Natural killer cell treated with Interleukin-12 subunit alpha and Interleukin-12 subunit beta and Interleukin-15 and Interleukin-18, amount 100 ng/mL, for 72 hours (primary cell): ENCODE measurements around the gene AMY2B. TPM values are rescaled to one million over a fixed set of nuclear protein-coding genes. Genes with fewer than 3 reads are reported as not detected.
"Not testable (repeated sequence)": the region's sequence is repeated elsewhere in the genome, so short reads cannot be mapped to it uniquely, and the experiment has no call there.

ENCODE experiments used
- ATAC-seq, 2 donors: fragments of 150-1000 bp; cut with Tn5 transposase in 1 of 2; sonication (Bioruptor Pico), chemical (Tn5 transposase) in 1 of 2; 2 replicates each; pipeline ENCODE4 v1.10.0; 2021
- DNase-seq: peaks from one replicate; pipeline ENCODE4 v3.0.0; 2022; ENCODE audit warnings: low spot score
- H3K27ac Mint-ChIP-seq, 2 donors: 1 replicate in 1 of 2; 2 replicates in 1 of 2; pipeline ENCODE4 v1.8.0; 2022; ENCODE audit warnings: mixed read lengths in 2 of 2, mild to moderate bottlenecking in 1 of 2, moderate library complexity in 1 of 2
- H3K27me3 Mint-ChIP-seq, 2 donors: 1 replicate in 1 of 2; 2 replicates in 1 of 2; pipeline ENCODE4 v1.8.0; 2022; ENCODE audit warnings: mixed read lengths in 2 of 2
- H3K36me3 Mint-ChIP-seq: one replicate; pipeline ENCODE4 v1.8.0; 2022; ENCODE audit warnings: mixed read lengths
- H3K4me1 Mint-ChIP-seq, 2 donors: 1 replicate in 1 of 2; 2 replicates in 1 of 2; pipeline ENCODE4 v1.8.0; 2022; ENCODE audit warnings: low read depth in 2 of 2, mixed read lengths in 2 of 2, mild to moderate bottlenecking in 1 of 2
- H3K4me3 Mint-ChIP-seq: one replicate; pipeline ENCODE4 v1.8.0; 2022; ENCODE audit warnings: mixed read lengths
- H3K9me3 Mint-ChIP-seq: 2 replicates; pipeline ENCODE4 v1.8.0; 2022; ENCODE audit warnings: mixed read lengths
- total RNA-seq, 2 donors: library from RNA; stranded (reverse); gene quantifications; one replicate each; pipeline ENCODE4 v1.2.3, GENCODE V29; 2022

The AMY2B gene
- total RNA-seq = 1 to 10 TPM; 2.8 to 4.2 TPM

DNA sequence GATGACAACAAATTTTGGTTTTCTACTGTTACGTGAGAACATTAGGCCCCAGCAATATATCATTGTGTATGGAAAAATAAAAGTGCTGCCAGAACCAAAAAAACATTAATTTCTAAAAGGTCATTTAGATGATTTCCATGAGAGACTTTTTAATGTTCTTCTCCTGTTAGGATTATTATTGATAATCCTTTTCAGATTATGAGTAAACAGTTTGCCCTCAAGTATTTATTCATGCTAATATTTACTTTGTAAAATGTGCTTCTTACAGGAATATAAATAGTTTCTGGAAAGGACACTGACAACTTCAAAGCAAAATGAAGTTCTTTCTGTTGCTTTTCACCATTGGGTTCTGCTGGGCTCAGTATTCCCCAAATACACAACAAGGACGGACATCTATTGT, at the start of gene AMY2B:
AMY2B (plus strand) TSS at position 301 of the 400 bp plus-strand sequence; CDS start at position 315, 14 bp downstream.
- not testable (repeated sequence) for H3K27me3 Mint-ChIP-seq, H3K27ac Mint-ChIP-seq, ATAC-seq, H3K36me3 Mint-ChIP-seq, H3K9me3 Mint-ChIP-seq, DNase-seq, H3K4me3 Mint-ChIP-seq, H3K4me1 Mint-ChIP-seq

DNA sequence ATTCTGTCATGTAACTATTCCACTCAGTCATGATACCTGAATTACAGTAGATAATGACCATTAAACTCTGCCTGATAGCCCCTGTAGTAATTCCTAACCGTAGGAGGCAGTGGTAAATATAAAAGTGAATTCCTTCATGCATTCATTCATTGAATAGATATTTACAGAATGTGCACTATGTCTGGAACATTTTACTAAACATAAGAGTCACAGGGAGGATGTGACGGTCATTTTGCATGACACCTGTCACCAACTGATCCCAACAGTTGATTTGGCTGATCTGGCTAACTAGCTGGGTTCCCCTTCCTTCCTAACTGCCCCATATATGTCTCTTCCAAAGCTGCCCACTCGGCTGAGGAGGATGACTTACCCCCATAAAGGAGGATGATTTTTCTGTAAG, 48.0 kb upstream of the AMY2B start:
- H3K27ac Mint-ChIP-seq = no peak overlapping the region
- peaks cover 22 to 32% of the 10 kb centered on the region in 2 donors for H3K4me1 Mint-ChIP-seq
- peaks cover 5% of the 10 kb centered on the region for H3K36me3 Mint-ChIP-seq
- ATAC-seq (no peak), DNase-seq (no peak)
- H3K9me3 Mint-ChIP-seq = no peaks in the 10 kb centered on the region
- no peak overlapping the region for H3K4me3 Mint-ChIP-seq
- H3K27me3 Mint-ChIP-seq = peaks cover 5 to 9% of the 10 kb centered on the region in 2 donors

DNA sequence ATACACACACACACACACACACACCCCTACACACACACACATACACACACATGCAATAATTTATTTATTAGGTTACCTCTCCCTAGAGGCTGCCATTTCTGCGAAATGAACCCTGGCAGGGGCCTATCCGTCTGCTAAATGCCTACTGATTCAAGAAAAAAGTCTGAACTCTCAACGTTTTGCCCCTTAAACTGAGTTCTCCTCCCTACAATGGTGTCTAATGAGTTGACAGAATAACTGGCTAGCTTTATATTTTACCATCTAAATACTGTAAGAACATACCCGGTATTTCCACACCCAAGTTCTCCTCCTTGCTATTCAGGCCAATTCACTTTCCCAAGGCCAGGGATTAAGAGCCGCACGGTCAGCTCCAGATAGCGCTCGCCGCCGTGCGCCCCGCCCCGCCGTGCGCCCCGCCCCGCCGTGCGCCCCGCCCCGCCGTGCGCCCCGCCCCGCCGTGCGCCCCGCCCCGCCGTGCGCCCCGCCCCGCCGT, 46.2 kb upstream of the AMY2B start:
- ATAC-seq (peak; percentile 1 to 77), DNase-seq (no peak)
- peaks cover 15% of the 10 kb centered on the region for H3K36me3 Mint-ChIP-seq
- H3K4me3 Mint-ChIP-seq = peak overlapping the region; percentile 99
- H3K27ac Mint-ChIP-seq = peak overlapping the region; percentile 96 to 98
- H3K27me3 Mint-ChIP-seq = peaks cover 5 to 9% of the 10 kb centered on the region in 2 donors
- H3K4me1 Mint-ChIP-seq = peaks cover 35 to 46% of the 10 kb centered on the region in 2 donors
- no peaks in the 10 kb centered on the region for H3K9me3 Mint-ChIP-seq

DNA sequence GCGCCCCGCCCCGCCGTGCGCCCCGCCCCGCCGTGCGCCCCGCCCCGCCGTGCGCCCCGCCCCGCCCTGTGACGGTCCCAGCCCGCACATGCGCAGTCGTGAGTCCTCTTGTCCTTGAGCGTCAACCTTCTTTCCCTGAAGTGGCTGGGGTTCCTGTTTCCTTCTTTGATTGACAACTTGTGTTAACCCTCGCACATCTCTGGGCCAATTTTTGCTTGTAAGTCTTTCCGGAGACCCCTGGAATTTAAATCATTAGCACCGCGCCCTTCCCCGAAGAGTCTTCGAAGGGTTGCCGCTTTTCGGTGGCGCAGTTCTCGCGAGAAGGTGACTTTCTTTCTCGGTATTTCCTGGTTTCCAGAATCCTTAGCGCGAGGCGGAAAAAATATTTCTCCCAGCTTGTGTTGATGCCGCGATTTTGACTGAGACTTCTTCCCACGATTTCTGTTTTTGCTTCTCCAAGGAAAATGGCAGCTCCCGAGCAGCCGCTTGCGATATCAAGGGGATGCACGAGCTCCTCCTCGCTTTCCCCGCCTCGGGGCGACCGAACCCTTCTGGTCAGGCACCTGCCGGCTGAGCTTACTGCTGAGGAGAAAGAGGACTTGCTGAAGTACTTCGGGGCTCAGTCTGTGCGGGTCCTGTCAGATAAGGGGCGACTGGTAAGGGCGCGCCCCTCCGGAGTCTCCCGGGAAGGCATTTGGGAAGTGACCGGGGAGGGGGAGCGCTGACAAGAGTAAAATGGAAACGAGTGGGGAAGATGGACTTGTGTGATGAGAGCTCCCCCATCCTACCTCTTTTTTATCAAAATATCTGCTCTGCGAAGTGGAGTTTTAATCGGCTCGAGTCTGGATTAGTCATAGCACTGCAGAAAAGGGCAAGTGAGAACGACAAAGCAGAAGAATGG, 45.5 kb upstream of the AMY2B start, which contains the start of gene RNPC3:
RNPC3 (plus strand) TSS at position 93 of the 901 bp plus-strand sequence; CDS start at position 465, 372 bp downstream.
- Mint-ChIP-seq H3K4me1 (peaks cover 39 to 51% of the 10 kb centered on the region in 2 donors), H3K27me3 (peaks cover 5 to 9% of the 10 kb centered on the region in 2 donors), H3K36me3 (peaks cover 15% of the 10 kb centered on the region), H3K9me3 (no peaks in the 10 kb centered on the region), H3K4me3 (peak within 1 kb of the TSS; percentile 99), H3K27ac (peak within 1 kb of the TSS; percentile 96 to 98)
- ATAC-seq (peak; percentile 87 to 92), DNase-seq (peak; percentile 90)

DNA sequence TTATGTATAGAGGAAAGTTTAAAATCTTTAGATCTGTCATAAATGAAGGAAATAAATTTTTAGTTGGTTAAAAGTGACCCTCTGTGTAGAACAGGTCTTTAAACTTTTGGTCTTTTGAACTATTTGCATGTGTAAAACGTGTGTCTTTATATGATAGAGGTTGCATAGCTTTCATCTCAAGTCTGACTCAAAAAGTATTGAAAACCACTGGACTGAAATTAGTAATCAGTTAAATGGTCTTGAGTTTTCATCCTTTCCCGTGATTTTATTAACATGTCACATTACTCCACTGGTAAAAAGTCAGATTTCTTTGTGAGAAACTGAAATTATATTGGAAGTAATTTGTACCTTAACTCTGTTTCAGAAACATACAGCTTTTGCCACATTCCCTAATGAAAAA, 44.1 kb upstream of the AMY2B start:
- Mint-ChIP-seq H3K36me3 (peaks cover 26% of the 10 kb centered on the region), H3K27me3 (peaks cover 5 to 9% of the 10 kb centered on the region in 2 donors), H3K4me1 (peaks cover 51 to 64% of the 10 kb centered on the region in 2 donors), H3K9me3 (no peaks in the 10 kb centered on the region), H3K27ac (peak overlapping the region; percentile 65 to 98), H3K4me3 (peak overlapping the region; percentile 99)
- ATAC-seq = no peak
- no peak for DNase-seq

DNA sequence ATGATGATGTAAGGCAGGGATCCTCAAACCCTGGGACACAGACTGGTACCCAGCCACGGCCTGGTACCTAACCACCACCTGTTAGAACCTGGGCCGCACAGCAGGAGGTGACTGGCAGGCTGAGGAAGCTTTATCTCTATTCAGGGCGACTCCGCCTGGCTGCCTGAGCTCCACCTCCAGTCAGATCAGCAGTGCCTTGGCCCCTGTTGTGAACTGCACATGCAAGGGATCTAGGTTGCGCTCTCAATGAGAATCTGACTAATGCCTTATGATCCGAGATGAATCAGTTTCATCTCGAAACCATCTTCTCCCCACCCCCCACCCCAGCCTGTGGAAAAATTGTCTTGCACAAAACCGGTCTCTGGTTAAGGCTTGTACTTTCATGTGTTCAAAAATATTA, 41.6 kb upstream of the AMY2B start:
- DNase-seq (no peak), ATAC-seq (peak in 1 of 2 donors; percentile 51)
- Mint-ChIP-seq H3K27ac (no peak overlapping the region), H3K9me3 (no peaks in the 10 kb centered on the region), H3K36me3 (peaks cover 29% of the 10 kb centered on the region), H3K4me1 (peaks cover 57 to 65% of the 10 kb centered on the region in 2 donors), H3K27me3 (peaks cover 0 to 1% of the 10 kb centered on the region in 2 donors), H3K4me3 (no peak overlapping the region)

DNA sequence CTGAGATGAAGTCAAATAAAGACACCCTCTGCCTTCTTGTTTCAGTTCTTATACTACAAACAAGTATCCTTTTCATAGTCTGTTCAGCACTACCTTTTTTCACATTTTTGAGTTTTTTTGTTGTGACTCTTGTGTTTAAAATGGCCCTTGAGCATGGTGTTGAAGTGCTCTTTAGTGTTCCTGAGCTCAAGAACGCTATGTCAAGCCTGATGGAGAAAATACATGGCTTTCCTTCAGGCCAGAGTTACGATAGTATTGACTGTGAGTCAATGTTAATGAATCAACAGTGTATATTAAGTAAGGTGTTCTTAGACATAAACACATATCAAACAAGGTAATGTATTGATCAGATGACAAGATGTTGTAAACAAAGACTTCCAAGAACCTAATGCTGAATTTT, 33.2 kb upstream of the AMY2B start:
- H3K9me3 Mint-ChIP-seq = no peaks in the 10 kb centered on the region
- no peak overlapping the region for H3K27ac Mint-ChIP-seq
- H3K36me3 Mint-ChIP-seq = peaks cover 14% of the 10 kb centered on the region
- H3K4me3 Mint-ChIP-seq = no peak overlapping the region
- no peak for DNase-seq
- no peaks in the 10 kb centered on the region for H3K27me3 Mint-ChIP-seq
- ATAC-seq = no peak
- H3K4me1 Mint-ChIP-seq = no peaks in the 10 kb centered on the region

DNA sequence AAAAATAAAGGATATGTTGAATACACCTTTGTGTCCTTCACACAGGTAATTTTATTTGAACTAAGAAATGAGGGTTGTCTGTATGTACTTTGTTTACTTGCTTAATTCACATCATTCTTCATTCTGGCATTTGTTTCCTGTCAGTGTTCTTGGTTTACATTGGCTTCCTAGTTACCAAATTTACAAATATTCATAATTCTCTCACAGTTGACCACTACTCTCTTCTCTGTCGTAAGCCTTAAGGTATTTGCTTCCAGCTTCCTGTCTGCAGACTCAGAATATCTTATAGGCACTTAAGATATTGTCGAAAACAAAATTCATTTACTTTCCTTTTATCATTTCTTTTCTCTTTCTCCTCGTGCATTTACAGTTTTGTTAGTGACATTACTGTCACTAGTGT, 30.0 kb upstream of the AMY2B start:
- Mint-ChIP-seq H3K9me3 (no peaks in the 10 kb centered on the region), H3K27me3 (no peaks in the 10 kb centered on the region), H3K36me3 (peaks cover 14% of the 10 kb centered on the region), H3K4me3 (no peak overlapping the region), H3K27ac (no peak overlapping the region), H3K4me1 (no peaks in the 10 kb centered on the region)
- no peak for ATAC-seq
- no peak for DNase-seq

DNA sequence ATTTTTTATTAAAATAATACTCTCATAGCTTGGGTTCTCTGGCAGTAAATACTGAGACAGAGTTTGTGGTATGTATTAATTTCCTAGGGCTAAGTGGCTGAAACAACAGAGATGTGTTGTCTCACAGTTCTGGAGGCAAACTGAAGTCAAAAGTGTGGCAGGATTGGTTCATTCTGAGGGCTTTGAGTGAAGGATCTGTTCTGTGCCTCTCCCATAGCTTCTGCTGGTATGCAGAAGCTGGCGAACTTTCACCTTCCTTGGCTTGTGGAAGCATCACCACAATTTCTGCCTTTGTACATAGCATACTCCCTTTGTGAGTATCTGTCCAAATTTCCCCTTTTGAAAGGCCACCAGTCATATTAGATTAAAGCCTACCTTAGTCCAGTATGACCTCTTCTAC, 24.9 kb upstream of the AMY2B start:
- DNase-seq = no peak
- Mint-ChIP-seq H3K4me3 (no peak overlapping the region), H3K27ac (no peak overlapping the region), H3K9me3 (no peaks in the 10 kb centered on the region), H3K4me1 (no peaks in the 10 kb centered on the region), H3K27me3 (no peaks in the 10 kb centered on the region), H3K36me3 (peaks cover 19% of the 10 kb centered on the region)
- ATAC-seq = no peak

DNA sequence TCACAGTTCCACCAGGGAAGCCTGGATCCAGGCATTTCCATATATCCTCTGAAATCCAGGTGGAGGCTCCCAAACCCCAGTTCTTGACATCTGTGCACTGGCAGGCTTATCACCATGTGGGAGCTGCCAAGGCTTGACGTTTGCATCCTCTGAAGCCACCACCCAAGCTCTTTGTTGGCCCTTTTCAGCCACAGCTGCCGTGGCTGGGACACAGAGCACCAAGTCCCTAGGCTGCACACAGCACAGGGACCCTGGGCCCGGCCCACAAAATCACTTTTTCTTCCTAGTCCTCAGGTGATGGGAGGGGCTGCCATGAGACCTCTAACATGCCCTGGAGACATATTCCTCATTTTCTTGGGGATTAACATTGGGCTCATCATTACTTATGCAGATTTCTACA, 23.5 kb upstream of the AMY2B start:
- Mint-ChIP-seq H3K4me1 (no peaks in the 10 kb centered on the region), H3K27ac (no peak overlapping the region), H3K4me3 (no peak overlapping the region), H3K9me3 (no peaks in the 10 kb centered on the region), H3K36me3 (peaks cover 13% of the 10 kb centered on the region), H3K27me3 (no peaks in the 10 kb centered on the region)
- no peak for ATAC-seq
- DNase-seq = no peak

DNA sequence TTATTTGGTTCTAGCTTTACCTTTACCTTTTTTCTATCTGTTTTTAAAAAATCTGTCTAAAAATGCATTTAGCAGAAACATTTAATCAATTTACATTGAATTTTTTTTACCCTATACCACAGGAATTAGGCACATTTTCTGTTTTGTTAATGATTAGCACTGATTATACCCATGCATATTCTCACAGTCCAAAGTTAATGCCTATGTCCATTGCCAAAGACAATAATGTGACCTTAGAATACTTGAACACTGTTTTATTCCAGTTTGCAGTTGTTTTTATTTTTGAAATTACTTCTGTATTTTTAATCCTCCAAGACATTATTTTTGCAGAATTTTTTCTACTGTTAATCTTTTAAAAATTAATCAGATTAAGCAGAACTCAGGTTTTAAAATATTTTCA, 11.0 kb upstream of the AMY2B start:
- peaks cover 11% of the 10 kb centered on the region for H3K36me3 Mint-ChIP-seq
- DNase-seq (no peak), ATAC-seq (no peak)
- H3K9me3 Mint-ChIP-seq = no peaks in the 10 kb centered on the region
- H3K27me3 Mint-ChIP-seq = no peaks in the 10 kb centered on the region
- H3K27ac Mint-ChIP-seq = no peak overlapping the region
- H3K4me3 Mint-ChIP-seq = no peak overlapping the region
- peaks cover 3 to 18% of the 10 kb centered on the region in 2 donors for H3K4me1 Mint-ChIP-seq

DNA sequence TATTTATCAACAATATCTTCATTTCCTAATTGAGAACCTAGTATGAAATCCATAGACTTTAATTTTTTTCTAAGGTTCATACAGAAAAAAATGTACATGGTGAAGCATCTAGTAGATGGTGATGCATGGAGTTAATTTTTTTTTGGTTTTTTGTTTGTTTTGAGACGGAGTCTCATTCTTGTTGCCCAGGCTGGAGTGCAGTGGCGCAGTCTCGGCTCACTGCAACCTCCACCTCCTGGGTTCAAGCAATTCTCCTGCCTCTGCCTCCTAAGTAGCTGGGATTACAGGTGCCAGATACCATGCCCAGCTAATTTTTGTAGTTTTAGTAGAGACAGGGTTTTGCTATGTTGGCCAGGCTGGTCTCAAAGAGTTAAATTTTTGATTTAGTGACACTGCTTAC, 10.3 kb upstream of the AMY2B start:
- not testable (repeated sequence) for H3K27me3 Mint-ChIP-seq, H3K27ac Mint-ChIP-seq, H3K9me3 Mint-ChIP-seq, H3K36me3 Mint-ChIP-seq, ATAC-seq, H3K4me3 Mint-ChIP-seq, DNase-seq
- peaks cover 3 to 11% of the 10 kb centered on the region in 2 donors for H3K4me1 Mint-ChIP-seq

DNA sequence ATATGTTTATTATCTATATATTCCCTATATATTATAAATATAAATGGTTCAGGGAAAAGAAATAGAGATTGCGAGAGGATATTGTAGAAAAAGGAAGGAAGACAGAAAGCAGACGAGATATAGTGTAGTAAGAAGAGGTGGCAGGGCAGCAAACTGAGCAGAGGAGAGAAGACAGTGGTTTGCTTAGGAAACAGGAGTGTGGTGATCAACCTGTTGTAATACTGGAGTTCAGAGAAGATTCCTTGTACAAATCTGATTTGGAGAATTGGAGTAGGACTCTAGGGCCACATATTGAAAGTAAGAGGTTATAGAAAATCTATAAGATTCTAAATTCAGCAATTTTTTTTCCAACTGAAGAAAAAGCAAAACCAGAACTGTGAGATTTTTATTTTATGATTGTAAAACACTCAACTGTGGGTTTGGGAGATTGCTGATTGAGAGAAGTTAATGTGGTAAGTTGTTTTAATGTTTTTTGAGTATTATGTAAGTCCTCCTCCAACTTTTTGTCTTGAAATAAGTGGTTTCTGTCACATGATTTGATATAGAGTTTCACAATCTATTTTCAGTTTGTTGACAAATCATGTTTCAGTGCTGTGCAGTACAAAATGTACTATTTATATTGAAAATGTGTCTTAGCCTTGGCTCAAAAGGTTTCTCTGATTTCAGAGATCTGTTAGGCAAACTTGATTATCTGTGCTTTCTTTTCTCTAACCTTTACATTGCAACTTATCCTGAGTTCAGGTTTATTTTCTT, 9.6 kb upstream of the AMY2B start:
- Mint-ChIP-seq H3K27ac (no peak overlapping the region), H3K4me3 (no peak overlapping the region), H3K27me3 (no peaks in the 10 kb centered on the region), H3K36me3 (no peaks in the 10 kb centered on the region), H3K9me3 (peaks cover 3% of the 10 kb centered on the region), H3K4me1 (peaks cover 3 to 9% of the 10 kb centered on the region in 2 donors)
- DNase-seq (no peak), ATAC-seq (no peak)

DNA sequence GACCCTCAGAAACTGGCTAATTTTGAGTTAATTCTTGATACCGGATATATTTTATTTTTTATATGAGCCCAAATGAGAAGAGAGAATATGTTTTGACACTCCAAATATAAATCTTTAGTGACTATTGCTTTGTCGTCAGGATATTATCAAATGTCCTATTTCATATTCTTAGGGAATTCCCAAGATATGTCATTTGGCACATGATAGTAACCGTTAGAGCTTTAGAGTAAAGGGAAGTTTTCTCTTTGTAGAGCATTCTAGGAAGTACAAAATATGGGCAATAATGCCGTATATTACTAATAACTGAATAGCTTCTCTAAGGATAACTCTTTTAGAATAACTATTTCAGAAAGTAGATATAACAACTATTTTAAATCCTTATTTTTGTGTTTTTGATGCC, 8.3 kb upstream of the AMY2B start:
- peaks cover 3 to 9% of the 10 kb centered on the region in 2 donors for H3K4me1 Mint-ChIP-seq
- H3K4me3 Mint-ChIP-seq = no peak overlapping the region
- H3K9me3 Mint-ChIP-seq = peaks cover 3% of the 10 kb centered on the region
- DNase-seq (no peak), ATAC-seq (no peak)
- no peaks in the 10 kb centered on the region for H3K27me3 Mint-ChIP-seq
- no peaks in the 10 kb centered on the region for H3K36me3 Mint-ChIP-seq
- H3K27ac Mint-ChIP-seq = no peak overlapping the region
